Fibroblast of lung (primary cell): ENCODE results near the gene ID1. TPM values are rescaled to one million over a fixed set of nuclear protein-coding genes. Genes with fewer than 3 reads are reported as not detected.

Experiments used
- DNase-seq, 2 donors: peaks; one replicate each; pipeline versions ENCODE4 v3.0.0 to v3.0.0-alpha.2; 2010; ENCODE audit warnings: low read depth in 2 of 2
- H2AFZ ChIP-seq: 2 replicates; pipeline ENCODE4 v1.5.1; 2012; ENCODE audit warnings: low read length, control low read depth, inconsistent platforms
- H3K27ac ChIP-seq: 2 replicates; pipeline ENCODE4 v1.5.1; 2011; ENCODE audit warnings: low read length, control low read depth; ENCODE audit not compliant: insufficient read depth
- H3K27me3 ChIP-seq: 2 replicates; pipeline ENCODE4 v1.5.1; 2011; ENCODE audit warnings: mild to moderate bottlenecking, low read length; ENCODE audit not compliant: control insufficient read depth, insufficient read depth
- H3K36me3 ChIP-seq: 2 replicates; pipeline ENCODE4 v1.5.1; 2011; ENCODE audit warnings: low read length; ENCODE audit not compliant: control insufficient read depth, insufficient read depth
- H3K4me1 ChIP-seq: 2 replicates; pipeline ENCODE4 v1.5.1; 2011; ENCODE audit warnings: low read length; ENCODE audit not compliant: control insufficient read depth, insufficient read depth; ENCODE audit errors: extremely low read depth
- H3K4me2 ChIP-seq: 2 replicates; pipeline ENCODE4 v1.5.1; 2011; ENCODE audit warnings: low read length, control low read depth; ENCODE audit not compliant: insufficient read depth; ENCODE audit errors: extremely low read depth
- H3K4me3 ChIP-seq, 4 experiments: fragments of 200-600 bp in 1 of 4; sonication (generic) in 1 of 4; replicated peaks in 1 of 4; 2 replicates each; pipeline ENCODE4 v1.5.1; 2011 to 2016; ENCODE audit warnings: low read length in 4 of 4, low read depth in 3 of 4, mild to moderate bottlenecking in 3 of 4, control low read depth in 2 of 4, inconsistent platforms in 1 of 4, mixed read lengths in 1 of 4; ENCODE audit not compliant: insufficient read depth in 1 of 4; ENCODE audit errors: control extremely low read depth in 1 of 4
- H3K79me2 ChIP-seq: 2 replicates; pipeline ENCODE4 v1.5.1; 2012; ENCODE audit warnings: mild to moderate bottlenecking, low read length, inconsistent platforms; ENCODE audit not compliant: control insufficient read depth, insufficient read depth
- H3K9ac ChIP-seq: 2 replicates; pipeline ENCODE4 v1.5.1; 2011; ENCODE audit warnings: mild to moderate bottlenecking, low read length, control low read depth; ENCODE audit not compliant: insufficient read depth
- H3K9me3 ChIP-seq: 2 replicates; pipeline ENCODE4 v1.5.1; 2012; ENCODE audit warnings: low read depth, low read length; ENCODE audit not compliant: control insufficient read depth, insufficient read depth
- H4K20me1 ChIP-seq: 2 replicates; pipeline ENCODE4 v1.5.1; 2011; ENCODE audit warnings: low read length; ENCODE audit not compliant: control insufficient read depth, insufficient read depth; ENCODE audit errors: extremely low read depth
- EZH2 ChIP-seq: IDR thresholded peaks from 2 replicates; pipeline ENCODE4 v1.5.1; 2012; ENCODE audit warnings: low read length, control low read depth, mild to moderate bottlenecking; ENCODE audit errors: missing control alignments
- polyA plus RNA-seq, 2 donors: library from polyadenylated mRNA; depleted of rRNA in 1 of 2; stranded (reverse) in 1 of 2; unstranded in 1 of 2; fragments of >200 nt; gene quantifications; 2 replicates each; pipeline ENCODE4 v1.2.1, GENCODE V29; 2011 to 2012; ENCODE audit warnings: missing spikeins in 1 of 2
- total RNA-seq: library from RNA; depleted of rRNA; stranded (reverse); fragments of >200 nt; gene quantifications from 2 replicates; pipeline ENCODE4 v1.2.1, GENCODE V29; 2014
- TF ChIP-seq, protein P1 (sequence below), 2 donors: IDR thresholded peaks in 1 of 2; conservative IDR thresholded peaks in 1 of 2; 1 replicate in 1 of 2; 2 replicates in 1 of 2; pipeline ENCODE4 v1.5.1; 2011 to 2012; ENCODE audit warnings: low read length in 2 of 2, control low read depth in 1 of 2, inconsistent platforms in 1 of 2, low read depth in 1 of 2, mild to moderate bottlenecking in 1 of 2

The ID1 gene
- total and polyA plus RNA-seq, 2 donors (not counting 1 experiment from before 2014, with no cell fraction given) = 14.5 to 27.4 TPM

DNA sequence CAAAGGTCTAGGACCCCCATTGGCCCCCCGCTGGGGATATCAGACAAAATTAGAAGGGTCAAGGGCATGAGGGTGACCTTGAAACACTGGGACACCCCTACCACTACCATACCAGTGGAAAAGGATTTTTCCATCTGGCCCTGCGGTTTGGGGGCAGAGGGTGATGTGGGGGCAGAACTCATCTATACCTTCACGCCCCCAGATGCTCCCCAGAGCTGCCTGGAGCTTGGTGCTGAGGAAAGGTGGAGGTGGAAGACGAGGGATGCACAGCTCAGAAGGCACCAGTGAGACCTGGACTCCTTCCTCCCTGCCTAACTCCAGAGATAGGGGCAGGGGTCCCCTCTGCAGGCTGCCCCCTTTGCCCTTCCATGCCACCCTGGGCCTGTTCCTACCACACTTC, 33.7 kb downstream of the ID1 start:
- H3K4me1 ChIP-seq = no peaks in the 10 kb centered on the region
- H4K20me1 ChIP-seq = no peaks in the 10 kb centered on the region
- no peak overlapping the region for H3K9ac ChIP-seq
- TF ChIP-seq EZH2 = no peak
- TF ChIP-seq, protein P1, sequence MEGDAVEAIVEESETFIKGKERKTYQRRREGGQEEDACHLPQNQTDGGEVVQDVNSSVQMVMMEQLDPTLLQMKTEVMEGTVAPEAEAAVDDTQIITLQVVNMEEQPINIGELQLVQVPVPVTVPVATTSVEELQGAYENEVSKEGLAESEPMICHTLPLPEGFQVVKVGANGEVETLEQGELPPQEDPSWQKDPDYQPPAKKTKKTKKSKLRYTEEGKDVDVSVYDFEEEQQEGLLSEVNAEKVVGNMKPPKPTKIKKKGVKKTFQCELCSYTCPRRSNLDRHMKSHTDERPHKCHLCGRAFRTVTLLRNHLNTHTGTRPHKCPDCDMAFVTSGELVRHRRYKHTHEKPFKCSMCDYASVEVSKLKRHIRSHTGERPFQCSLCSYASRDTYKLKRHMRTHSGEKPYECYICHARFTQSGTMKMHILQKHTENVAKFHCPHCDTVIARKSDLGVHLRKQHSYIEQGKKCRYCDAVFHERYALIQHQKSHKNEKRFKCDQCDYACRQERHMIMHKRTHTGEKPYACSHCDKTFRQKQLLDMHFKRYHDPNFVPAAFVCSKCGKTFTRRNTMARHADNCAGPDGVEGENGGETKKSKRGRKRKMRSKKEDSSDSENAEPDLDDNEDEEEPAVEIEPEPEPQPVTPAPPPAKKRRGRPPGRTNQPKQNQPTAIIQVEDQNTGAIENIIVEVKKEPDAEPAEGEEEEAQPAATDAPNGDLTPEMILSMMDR (conservative IDR thresholded peaks at IDR 0.05 in 1 of 2, IDR thresholded peaks at IDR 0.05 in 1 of 2; ENCODE audit: low read depth in 1 of 2, low read length in 2 of 2) = no peak
- no peaks in the 10 kb centered on the region for H3K9me3 ChIP-seq
- H3K27me3 ChIP-seq = peaks cover 8% of the 10 kb centered on the region
- no peaks in the 10 kb centered on the region for H3K79me2 ChIP-seq
- no peak overlapping the region for H2AFZ ChIP-seq
- no peak for DNase-seq
- no peak overlapping the region for H3K27ac ChIP-seq
- H3K4me3 ChIP-seq = no peak overlapping the region
- no peak overlapping the region for H3K4me2 ChIP-seq
- H3K36me3 ChIP-seq = no peaks in the 10 kb centered on the region

DNA sequence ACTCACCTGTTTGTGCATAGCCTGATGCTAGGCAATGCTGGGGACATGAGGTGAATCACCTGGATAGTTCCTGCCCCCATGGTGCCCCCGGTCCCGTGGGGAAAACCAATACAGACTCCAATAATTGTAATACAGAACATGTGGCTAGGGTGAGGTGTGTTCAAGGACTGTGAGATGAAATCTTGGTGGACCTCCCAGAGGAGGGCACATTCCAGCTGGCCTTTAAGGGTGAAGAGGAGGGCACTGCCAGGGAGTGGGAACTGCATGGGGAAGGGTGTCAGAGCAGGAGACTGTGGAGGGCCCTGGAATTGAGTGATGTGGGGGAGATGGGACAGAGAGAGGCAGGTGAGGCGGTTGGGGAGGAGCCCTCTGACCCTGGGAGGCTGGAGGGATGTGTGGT, 35.2 kb downstream of the ID1 start:
- H3K27ac ChIP-seq = no peak overlapping the region
- no peak overlapping the region for H3K9ac ChIP-seq

DNA sequence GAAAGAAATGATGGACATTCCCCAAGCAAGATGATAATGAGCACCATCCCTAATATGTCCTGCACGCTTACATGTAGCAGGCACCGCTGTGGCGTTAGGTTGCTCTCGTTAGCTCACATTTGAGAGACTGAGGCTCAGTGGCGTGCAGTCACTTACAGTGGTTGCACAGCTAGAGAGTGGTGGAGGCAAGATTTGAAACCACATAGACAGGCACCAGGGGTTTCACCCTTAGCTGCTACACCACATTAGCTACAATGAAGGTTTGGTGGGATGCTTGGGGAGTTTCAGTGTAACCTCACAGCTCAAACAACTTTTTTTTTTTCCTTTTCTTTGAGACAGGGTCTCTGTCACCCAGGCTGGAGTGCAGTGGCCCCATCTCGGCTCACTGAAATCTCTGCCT, 36.3 kb downstream of the ID1 start:
- no peaks in the 10 kb centered on the region for H4K20me1 ChIP-seq
- no peak overlapping the region for H3K27ac ChIP-seq
- peaks cover 8% of the 10 kb centered on the region for H3K27me3 ChIP-seq
- no peak overlapping the region for H2AFZ ChIP-seq
- TF ChIP-seq, protein P1 (conservative IDR thresholded peaks at IDR 0.05 in 1 of 2, IDR thresholded peaks at IDR 0.05 in 1 of 2; ENCODE audit: low read depth in 1 of 2, low read length in 2 of 2) = no peak
- TF ChIP-seq EZH2 = no peak
- no peaks in the 10 kb centered on the region for H3K36me3 ChIP-seq
- H3K4me1 ChIP-seq = peaks cover 2% of the 10 kb centered on the region
- H3K4me2 ChIP-seq = no peak overlapping the region
- DNase-seq = no peak
- H3K9ac ChIP-seq = no peak overlapping the region
- H3K9me3 ChIP-seq = no peaks in the 10 kb centered on the region
- no peak overlapping the region for H3K4me3 ChIP-seq
- no peaks in the 10 kb centered on the region for H3K79me2 ChIP-seq

More for the DNA sequence above, 35.2 kb downstream of the ID1 start:
- H3K4me1 ChIP-seq = peaks cover 2% of the 10 kb centered on the region
- H3K4me3 ChIP-seq = no peak overlapping the region
- no peaks in the 10 kb centered on the region for H3K36me3 ChIP-seq
- no peak for DNase-seq
- H3K79me2 ChIP-seq = no peaks in the 10 kb centered on the region
- peaks cover 8% of the 10 kb centered on the region for H3K27me3 ChIP-seq
- H2AFZ ChIP-seq = no peak overlapping the region
- TF ChIP-seq, protein P1 (conservative IDR thresholded peaks at IDR 0.05 in 1 of 2, IDR thresholded peaks at IDR 0.05 in 1 of 2; ENCODE audit: low read depth in 1 of 2, low read length in 2 of 2) = no peak
- TF ChIP-seq EZH2 = no peak
- no peaks in the 10 kb centered on the region for H3K9me3 ChIP-seq
- no peaks in the 10 kb centered on the region for H4K20me1 ChIP-seq
- H3K4me2 ChIP-seq = no peak overlapping the region
